ENCODE data around the gene AFTPH. TPM values are rescaled to one million over a fixed set of nuclear protein-coding genes. Genes with fewer than 3 reads are reported as not detected.

AFTPH gene
- total RNA-seq, 3 donors from 2014 or later (not counting 1 experiment from before 2014, with no cell fraction given): 28.9 to 39.6 (median 39.5) TPM

GRCh38 chr2:64612575-64613195 lies 88.6 kb downstream of the AFTPH start:
- WGBS (ENCODE audit: insufficient coverage): 89% methylated on average over 5 of the region's 5 CpGs
- Histone ChIP-seq H3K36me3 (ENCODE audit: control insufficient read depth, insufficient read depth, low read length) (no peaks in the 10 kb centered on the region), H3K27ac (ENCODE audit: low read length) (no peak overlapping the region), H3K9me3 (ENCODE audit: control insufficient read depth, insufficient read depth, low read length) (no peaks in the 10 kb centered on the region), H3K27me3 (ENCODE audit: control insufficient read depth, insufficient read depth, low read length) (no peaks in the 10 kb centered on the region), H3K4me1 (ENCODE audit: control insufficient read depth, insufficient read depth, low read length) (peaks cover 20% of the 10 kb centered on the region), H3K4me3 (ENCODE audit: low read length) (no peak overlapping the region)
- no peak overlapping the region for H3K27ac Mint-ChIP-seq
- H3K36me3 Mint-ChIP-seq: no peaks in the 10 kb centered on the region
- ATAC-seq (no peak), DNase-seq (no peak)
- H3K9me3 Mint-ChIP-seq: no peaks in the 10 kb centered on the region
- intact Hi-C loops (cut with micrococcal nuclease): no loop called here
- peaks cover 9 to 10% of the 10 kb centered on the region in 2 donors for H3K4me1 Mint-ChIP-seq
- H3K4me3 Mint-ChIP-seq: no peak overlapping the region
- H3K27me3 Mint-ChIP-seq (ENCODE audit: low read depth in 2 of 2): no peaks in the 10 kb centered on the region
- no peak for TF ChIP-seq CTCF (IDR thresholded peaks at IDR 0.05)

DNA sequence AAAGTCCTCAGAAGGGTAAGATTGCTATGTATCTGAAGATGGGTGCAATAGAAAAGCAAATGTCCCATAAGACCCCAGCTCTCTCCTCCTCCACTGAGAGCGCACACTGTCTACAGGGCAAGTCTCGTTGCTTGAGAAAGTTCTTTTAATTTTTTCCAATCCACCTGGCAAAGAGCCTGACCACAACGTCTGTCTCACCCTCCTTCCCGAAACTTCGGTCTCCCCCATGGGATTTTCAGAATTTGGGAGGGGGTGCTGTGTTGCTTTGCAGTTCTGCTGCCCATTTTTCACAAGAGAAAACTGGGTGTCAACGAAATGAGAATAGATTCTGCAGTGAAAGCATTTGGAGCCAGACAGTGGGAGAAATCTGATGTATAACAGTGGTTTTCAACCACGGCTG lies 89.1 kb downstream of the AFTPH start:
- Mint-ChIP-seq H3K4me3 (no peak overlapping the region), H3K36me3 (no peaks in the 10 kb centered on the region), H3K9me3 (no peaks in the 10 kb centered on the region), H3K27me3 (ENCODE audit: low read depth in 2 of 2) (no peaks in the 10 kb centered on the region), H3K27ac (no peak overlapping the region), H3K4me1 (peaks cover 5% of the 10 kb centered on the region in 2 donors)
- H3K27ac ChIP-seq (ENCODE audit: low read length): no peak overlapping the region
- DNase-seq: no peak
- no peak for ATAC-seq
- no peaks in the 10 kb centered on the region for H3K36me3 ChIP-seq (ENCODE audit: control insufficient read depth, insufficient read depth, low read length)
- WGBS (ENCODE audit: insufficient coverage): 60% methylated on average over 6 of the region's 7 CpGs
- TF ChIP-seq CTCF (IDR thresholded peaks at IDR 0.05): no peak
- H3K4me3 ChIP-seq (ENCODE audit: low read length): no peak overlapping the region
- intact Hi-C loops (cut with micrococcal nuclease): no loop called here
- H3K27me3 ChIP-seq (ENCODE audit: control insufficient read depth, insufficient read depth, low read length): no peaks in the 10 kb centered on the region
- no peaks in the 10 kb centered on the region for H3K9me3 ChIP-seq (ENCODE audit: control insufficient read depth, insufficient read depth, low read length)
- H3K4me1 ChIP-seq (ENCODE audit: control insufficient read depth, insufficient read depth, low read length): peaks cover 14% of the 10 kb centered on the region

DNA sequence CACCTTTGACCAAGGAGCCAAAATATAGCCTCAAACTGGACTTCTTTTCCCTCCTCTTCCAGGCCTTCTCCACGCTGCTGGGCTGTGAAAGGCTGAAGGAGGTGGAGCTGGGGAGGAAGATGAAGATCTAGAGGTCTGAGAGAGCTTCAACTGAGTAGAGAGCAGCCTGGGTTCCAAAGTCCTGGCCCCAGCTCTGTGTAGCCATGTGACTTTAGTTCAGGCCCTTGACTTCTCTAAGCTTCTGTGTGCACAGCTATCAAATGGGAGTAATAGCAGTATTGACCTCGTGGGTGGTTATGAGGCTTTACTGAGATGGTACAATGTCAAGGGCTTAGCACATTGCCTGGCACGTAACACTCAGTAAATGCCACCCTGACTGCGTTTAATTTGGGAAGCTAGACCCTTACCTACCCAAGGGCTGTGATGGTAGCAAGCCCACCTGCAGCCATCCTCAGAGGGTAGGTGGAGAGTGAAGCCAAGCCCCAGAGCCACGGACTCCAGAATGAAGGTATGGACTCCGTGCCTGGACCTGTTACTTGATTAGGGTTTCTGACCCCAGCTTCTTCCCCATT lies 91.2 kb downstream of the AFTPH start:
- H3K36me3 Mint-ChIP-seq: no peaks in the 10 kb centered on the region
- Histone ChIP-seq H3K27ac (ENCODE audit: low read length) (no peak overlapping the region), H3K4me1 (ENCODE audit: control insufficient read depth, insufficient read depth, low read length) (no peaks in the 10 kb centered on the region), H3K9me3 (ENCODE audit: control insufficient read depth, insufficient read depth, low read length) (no peaks in the 10 kb centered on the region), H3K4me3 (ENCODE audit: low read length) (no peak overlapping the region), H3K36me3 (ENCODE audit: control insufficient read depth, insufficient read depth, low read length) (no peaks in the 10 kb centered on the region), H3K27me3 (ENCODE audit: control insufficient read depth, insufficient read depth, low read length) (no peaks in the 10 kb centered on the region)
- intact Hi-C loops (cut with micrococcal nuclease): no loop called here
- peaks cover 0 to 5% of the 10 kb centered on the region in 2 donors for H3K4me1 Mint-ChIP-seq
- no peak overlapping the region for H3K4me3 Mint-ChIP-seq
- ATAC-seq (no peak), DNase-seq (no peak)
- TF ChIP-seq CTCF (IDR thresholded peaks at IDR 0.05): no peak
- no peak overlapping the region for H3K27ac Mint-ChIP-seq
- WGBS (ENCODE audit: insufficient coverage): 83% methylated on average over 5 of the region's 6 CpGs
- peaks cover 0 to 5% of the 10 kb centered on the region in 2 donors for H3K27me3 Mint-ChIP-seq (ENCODE audit: low read depth in 2 of 2)
- H3K9me3 Mint-ChIP-seq: no peaks in the 10 kb centered on the region

All from natural killer cell (primary cell).